D721Med (cell line): ENCODE measurements around the gene MFSD11.
"Not testable (repeated sequence)": the region's sequence is repeated elsewhere in the genome, so short reads cannot be mapped to it uniquely, and the experiment has no call there.

Experiments
- DNase-seq: peaks from one replicate; pipeline ENCODE4 v3.0.0; 2011; ENCODE audit warnings: low spot score; ENCODE audit not compliant: insufficient read length
- FAIRE-seq: peaks from 2 replicates; lab custom pipeline; 2011; peaks lifted over from hg19 to GRCh38; lab: Jason Lieb, UNC
- TF ChIP-seq, protein P1 (sequence below): IDR thresholded peaks from 2 replicates; pipeline ENCODE4 v1.5.1; 2012; ENCODE audit warnings: mild to moderate bottlenecking, control low read depth; ENCODE audit not compliant: insufficient read depth; ENCODE audit errors: missing control alignments

MFSD11 gene

DNA sequence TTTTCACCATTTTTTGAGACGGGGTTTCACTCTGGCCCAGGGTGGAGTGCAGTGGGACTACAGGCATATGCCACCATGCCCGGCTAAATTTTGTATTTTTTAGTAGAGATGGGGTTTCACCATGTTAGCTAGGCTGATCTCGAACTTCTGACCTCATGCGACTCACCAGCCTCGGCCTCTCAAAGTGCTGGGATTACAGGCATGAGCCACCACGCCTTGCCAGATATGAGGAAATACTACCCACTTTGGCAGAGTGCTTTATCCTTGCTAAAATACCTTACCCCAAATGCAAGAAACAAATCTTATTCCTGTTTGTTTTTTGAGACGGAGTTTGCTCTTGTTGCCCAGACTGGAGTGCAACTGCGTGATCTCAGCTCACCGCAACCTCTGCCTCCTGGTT lies 67.4 kb downstream of the MFSD11 start:
- TF ChIP-seq, protein P1, sequence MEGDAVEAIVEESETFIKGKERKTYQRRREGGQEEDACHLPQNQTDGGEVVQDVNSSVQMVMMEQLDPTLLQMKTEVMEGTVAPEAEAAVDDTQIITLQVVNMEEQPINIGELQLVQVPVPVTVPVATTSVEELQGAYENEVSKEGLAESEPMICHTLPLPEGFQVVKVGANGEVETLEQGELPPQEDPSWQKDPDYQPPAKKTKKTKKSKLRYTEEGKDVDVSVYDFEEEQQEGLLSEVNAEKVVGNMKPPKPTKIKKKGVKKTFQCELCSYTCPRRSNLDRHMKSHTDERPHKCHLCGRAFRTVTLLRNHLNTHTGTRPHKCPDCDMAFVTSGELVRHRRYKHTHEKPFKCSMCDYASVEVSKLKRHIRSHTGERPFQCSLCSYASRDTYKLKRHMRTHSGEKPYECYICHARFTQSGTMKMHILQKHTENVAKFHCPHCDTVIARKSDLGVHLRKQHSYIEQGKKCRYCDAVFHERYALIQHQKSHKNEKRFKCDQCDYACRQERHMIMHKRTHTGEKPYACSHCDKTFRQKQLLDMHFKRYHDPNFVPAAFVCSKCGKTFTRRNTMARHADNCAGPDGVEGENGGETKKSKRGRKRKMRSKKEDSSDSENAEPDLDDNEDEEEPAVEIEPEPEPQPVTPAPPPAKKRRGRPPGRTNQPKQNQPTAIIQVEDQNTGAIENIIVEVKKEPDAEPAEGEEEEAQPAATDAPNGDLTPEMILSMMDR: no peak
- FAIRE-seq: no peak
- DNase-seq: no peak

DNA sequence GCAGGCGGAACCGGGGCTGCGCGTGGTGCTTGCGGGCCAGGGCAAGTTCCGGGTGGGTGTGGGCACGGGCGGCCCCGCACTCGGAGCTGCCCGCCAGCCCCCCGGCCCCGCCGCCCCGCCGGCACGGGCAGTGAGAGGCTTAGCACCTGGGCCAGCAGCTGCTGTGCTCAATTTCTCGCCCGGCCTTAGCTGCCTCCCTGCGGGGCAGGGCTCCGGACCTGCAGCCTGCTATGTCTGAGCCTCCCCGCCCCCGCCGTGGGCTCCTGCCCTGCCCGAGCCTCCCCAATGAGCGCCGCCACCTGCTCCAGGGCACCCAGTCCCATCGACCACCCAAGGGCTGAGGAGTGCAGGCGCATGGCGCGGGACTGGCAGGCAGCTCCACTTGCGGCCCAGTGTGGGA lies 68.2 kb downstream of the MFSD11 start:
- FAIRE-seq, DNase-seq: not testable (repeated sequence)

DNA sequence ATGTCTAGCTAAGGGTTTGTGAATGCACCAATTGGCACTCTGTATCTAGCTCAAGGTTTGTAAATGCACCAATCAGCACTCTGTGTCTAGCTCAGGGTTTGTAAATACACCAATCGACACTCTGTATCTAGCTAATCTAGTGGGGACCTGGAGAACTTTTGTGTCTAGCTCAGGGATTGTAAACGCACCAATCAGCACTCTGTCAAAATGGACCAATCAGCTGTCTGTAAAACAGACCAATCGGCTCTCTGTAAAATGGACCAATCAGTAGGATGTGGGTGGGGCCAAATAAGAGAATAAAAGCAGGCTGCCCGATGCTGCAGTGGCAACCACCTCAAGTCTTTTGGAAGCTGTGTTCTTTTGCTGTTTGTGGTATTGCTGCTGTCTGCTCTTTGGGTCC lies 68.8 kb downstream of the MFSD11 start:
- not testable (repeated sequence) for FAIRE-seq, DNase-seq

DNA sequence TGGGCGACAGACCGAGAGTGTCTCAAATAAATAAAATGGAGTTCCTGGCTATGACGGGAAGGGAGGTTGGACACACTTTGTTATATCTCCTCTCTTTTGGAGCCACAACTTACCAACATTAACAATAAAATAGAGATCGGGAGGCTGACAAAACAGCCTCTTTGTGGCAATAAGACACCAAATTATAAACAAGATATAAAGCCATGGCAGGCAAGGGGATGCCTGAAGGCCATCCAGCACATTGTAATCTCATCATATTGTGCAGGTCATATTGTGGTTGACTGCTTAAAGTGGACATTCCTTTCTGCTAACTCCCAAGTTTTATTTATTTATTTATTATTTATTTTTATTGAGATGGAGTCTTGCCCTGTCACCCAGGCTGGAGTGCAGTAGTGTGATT lies 70.4 kb downstream of the MFSD11 start:
- DNase-seq: no peak
- FAIRE-seq: no peak
- TF ChIP-seq, protein P1: no peak

DNA sequence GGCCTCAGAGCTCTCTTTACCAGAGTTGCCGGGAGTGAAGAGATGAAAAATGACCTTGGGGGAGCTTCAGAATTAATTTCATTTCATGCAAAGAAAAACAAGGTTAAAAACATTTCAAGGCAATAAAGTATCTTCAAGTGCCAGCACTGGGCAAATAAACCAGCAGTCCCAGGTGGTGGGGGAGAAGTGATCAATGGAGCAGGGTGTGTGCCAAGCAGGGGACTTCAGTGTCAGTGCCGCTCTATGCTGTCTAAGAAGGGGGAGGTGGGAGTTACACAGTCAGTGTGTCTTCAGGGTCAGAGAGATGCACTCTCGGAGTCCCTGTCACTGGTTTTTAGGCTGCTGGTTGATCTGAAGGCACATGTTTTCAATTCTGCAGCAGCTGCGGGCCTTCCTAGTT lies 73.0 kb downstream of the MFSD11 start:
- TF ChIP-seq, protein P1: no peak
- FAIRE-seq (no peak), DNase-seq (no peak)

DNA sequence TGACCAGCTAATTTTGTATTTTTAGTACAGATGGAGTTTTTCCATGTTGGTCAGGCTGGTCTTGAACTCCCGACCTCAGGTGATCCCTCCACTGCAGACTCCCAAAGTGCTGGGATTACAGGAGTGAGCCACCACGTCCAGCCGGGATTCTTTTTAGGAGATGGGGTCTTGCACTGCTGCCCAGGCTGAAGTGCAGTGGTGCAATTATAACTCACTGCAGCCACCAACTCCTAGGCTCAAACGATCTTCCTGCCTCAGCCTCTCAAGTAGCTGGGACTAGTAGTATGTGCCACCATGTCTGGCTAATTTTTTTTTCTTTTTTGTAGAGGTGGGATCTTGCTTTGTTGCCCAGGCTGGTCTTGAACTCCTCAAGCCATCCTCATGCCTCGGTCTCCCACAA lies 73.9 kb downstream of the MFSD11 start:
- TF ChIP-seq, protein P1: no peak
- FAIRE-seq: no peak
- DNase-seq: no peak

DNA sequence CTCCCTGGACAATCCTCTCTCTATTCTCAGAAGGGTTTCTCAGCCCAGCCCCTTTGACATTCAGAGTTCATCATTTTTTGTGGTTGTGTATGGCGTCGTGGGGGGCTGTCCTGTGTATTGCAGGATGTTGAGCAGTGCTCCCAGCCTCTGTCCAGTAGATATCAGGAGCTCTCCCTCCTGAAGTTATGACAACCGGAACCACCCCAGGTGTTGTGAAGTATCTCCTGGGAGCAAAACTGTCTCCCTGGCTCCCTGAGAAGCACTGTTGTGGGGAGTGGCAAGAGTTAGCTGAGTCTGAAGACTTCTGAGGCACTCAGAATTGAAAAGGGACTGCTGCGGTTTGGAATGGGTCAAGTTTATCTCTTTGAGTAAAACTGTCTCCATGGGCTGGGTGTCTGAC lies 74.3 kb downstream of the MFSD11 start:
- TF ChIP-seq, protein P1: no peak
- no peak for FAIRE-seq
- no peak for DNase-seq

DNA sequence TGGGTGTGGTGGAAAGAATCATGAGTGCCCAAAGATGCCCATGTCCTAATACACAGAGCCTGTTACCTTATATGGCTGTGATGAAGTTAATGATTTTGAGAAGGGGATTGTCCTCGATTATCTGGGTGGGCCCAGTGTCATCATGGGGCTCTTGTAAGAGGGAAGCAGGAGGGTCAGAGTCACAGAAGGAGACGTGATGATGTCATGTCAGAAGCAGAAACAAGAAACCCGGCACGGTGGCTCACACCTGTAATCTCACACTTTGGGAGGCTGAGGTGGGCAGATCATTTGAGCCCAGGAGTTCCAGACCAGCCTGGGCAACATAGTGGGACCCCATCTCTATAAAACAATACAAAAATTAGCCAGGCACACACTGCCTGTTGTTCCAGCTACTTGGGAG lies 75.0 kb downstream of the MFSD11 start:
- DNase-seq: no peak
- no peak for FAIRE-seq
- TF ChIP-seq, protein P1: no peak

DNA sequence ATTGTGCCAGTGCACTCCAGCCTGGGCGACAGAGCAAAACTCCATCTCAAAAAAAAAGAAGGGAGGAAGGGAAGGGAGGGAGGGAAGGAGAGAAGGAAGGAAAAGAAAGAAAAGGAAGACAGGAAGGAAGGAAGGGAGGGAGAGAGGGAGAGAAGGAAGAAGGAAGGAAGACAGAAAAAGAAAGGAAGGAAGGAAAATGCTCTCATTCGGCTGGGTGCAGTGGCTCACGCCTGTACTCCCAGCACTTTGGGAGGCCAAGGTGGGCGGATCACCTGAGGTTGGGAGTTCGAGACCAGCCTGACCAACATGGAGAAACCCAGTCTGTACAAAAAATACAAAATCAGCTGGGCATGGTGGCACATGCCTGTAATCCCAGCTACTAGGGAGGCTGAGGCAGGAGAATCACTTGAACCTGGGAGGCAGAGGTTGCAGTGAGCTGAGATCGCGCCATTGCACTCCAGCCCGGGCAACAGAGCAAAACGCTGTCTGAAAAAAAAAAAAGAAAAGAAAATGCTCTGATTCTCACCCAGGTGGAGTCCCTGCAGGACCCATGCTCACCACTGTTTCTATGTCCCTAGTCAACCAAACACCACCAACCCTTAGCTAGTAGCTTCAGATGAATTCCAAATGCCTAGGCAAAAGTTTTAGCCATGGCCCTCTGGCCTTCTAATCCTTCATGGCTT lies 78.1 kb downstream of the MFSD11 start:
- not testable (repeated sequence) for FAIRE-seq, DNase-seq
